GM12892 (cell line): Measurements from ENCODE around the gene SEC63.

Experiments used
- POLR2AphosphoS5 ChIP-seq: IDR thresholded peaks from 2 replicates; pipeline ENCODE4 v1.6.1; 2011; ENCODE audit warnings: low read depth, low read length, control low read depth
- TAF1 ChIP-seq: IDR thresholded peaks from 2 replicates; pipeline ENCODE4 v1.6.1; 2011; ENCODE audit warnings: low read depth, mild to moderate bottlenecking, control low read depth, low read length, borderline replicate concordance

- no peak for TF ChIP-seq POLR2AphosphoS5
- no peak for TF ChIP-seq TAF1
Measured at GRCh38 chr6:107941199-107941598, 16.8 kb downstream of the SEC63 start.
